Calu3 (cell line): ENCODE data around the gene SIX3. TPM values are rescaled to one million over a fixed set of nuclear protein-coding genes. Genes with fewer than 3 reads are reported as not detected.

Experiments
- BruUV-seq: library from RNA; stranded (reverse); fragments of 400-500 nt; replicated peaks from 2 replicates; lab custom pipeline; 2021; lab: Mats Ljungman, UMichigan
- CTCF ChIA-PET: fragments of 300-600 bp; sonication (Branson Sonifier 250); formaldehyde crosslinking; loops from one replicate; lab custom pipeline; 2022; ENCODE audit warnings: antibody characterized with exemption; lab: Charles Lee
- DNase-seq: peaks from one replicate; pipeline ENCODE4 v3.0.0; 2022
- H3K27ac Mint-ChIP-seq: one replicate; pipeline ENCODE4 v1.8.0; 2022; ENCODE audit warnings: mixed read lengths; ENCODE audit not compliant: unreplicated experiment
- H3K27me3 Mint-ChIP-seq: one replicate; pipeline ENCODE4 v1.8.0; 2022; ENCODE audit warnings: mixed read lengths; ENCODE audit not compliant: unreplicated experiment
- H3K36me3 Mint-ChIP-seq: one replicate; pipeline ENCODE4 v1.8.0; 2022; ENCODE audit warnings: mild to moderate bottlenecking, moderate library complexity, mixed read lengths; ENCODE audit not compliant: insufficient read depth, unreplicated experiment
- H3K4me1 Mint-ChIP-seq: one replicate; pipeline ENCODE4 v1.8.0; 2022; ENCODE audit warnings: mild to moderate bottlenecking, low read depth, mixed read lengths; ENCODE audit not compliant: unreplicated experiment
- H3K4me3 Mint-ChIP-seq: one replicate; pipeline ENCODE4 v1.8.0; 2022; ENCODE audit warnings: mild to moderate bottlenecking, low read depth, moderate library complexity, mixed read lengths; ENCODE audit not compliant: unreplicated experiment
- H3K9me3 Mint-ChIP-seq: one replicate; pipeline ENCODE4 v1.8.0; 2022; ENCODE audit warnings: low read depth, mixed read lengths; ENCODE audit not compliant: unreplicated experiment
- intact Hi-C: fragments of 100-400 bp; cut with micrococcal nuclease; formaldehyde crosslinking; loops from one replicate; pipeline ENCODE4 v1.10.0; 2022; ENCODE audit not compliant: unreplicated experiment
- total RNA-seq: library from RNA; stranded (reverse); gene quantifications from 2 replicates; pipeline ENCODE4 v1.2.3, GENCODE V29; 2022
- TF ChIP-seq, protein P1 (sequence below): fragments of 200-600 bp; IDR thresholded peaks from one replicate; pipeline ENCODE4 v1.8.0; 2022; ENCODE audit warnings: antibody characterized with exemption; ENCODE audit not compliant: unreplicated experiment

Gene SIX3
- total RNA-seq, 1 experiment from 2014 or later = not detected

DNA sequence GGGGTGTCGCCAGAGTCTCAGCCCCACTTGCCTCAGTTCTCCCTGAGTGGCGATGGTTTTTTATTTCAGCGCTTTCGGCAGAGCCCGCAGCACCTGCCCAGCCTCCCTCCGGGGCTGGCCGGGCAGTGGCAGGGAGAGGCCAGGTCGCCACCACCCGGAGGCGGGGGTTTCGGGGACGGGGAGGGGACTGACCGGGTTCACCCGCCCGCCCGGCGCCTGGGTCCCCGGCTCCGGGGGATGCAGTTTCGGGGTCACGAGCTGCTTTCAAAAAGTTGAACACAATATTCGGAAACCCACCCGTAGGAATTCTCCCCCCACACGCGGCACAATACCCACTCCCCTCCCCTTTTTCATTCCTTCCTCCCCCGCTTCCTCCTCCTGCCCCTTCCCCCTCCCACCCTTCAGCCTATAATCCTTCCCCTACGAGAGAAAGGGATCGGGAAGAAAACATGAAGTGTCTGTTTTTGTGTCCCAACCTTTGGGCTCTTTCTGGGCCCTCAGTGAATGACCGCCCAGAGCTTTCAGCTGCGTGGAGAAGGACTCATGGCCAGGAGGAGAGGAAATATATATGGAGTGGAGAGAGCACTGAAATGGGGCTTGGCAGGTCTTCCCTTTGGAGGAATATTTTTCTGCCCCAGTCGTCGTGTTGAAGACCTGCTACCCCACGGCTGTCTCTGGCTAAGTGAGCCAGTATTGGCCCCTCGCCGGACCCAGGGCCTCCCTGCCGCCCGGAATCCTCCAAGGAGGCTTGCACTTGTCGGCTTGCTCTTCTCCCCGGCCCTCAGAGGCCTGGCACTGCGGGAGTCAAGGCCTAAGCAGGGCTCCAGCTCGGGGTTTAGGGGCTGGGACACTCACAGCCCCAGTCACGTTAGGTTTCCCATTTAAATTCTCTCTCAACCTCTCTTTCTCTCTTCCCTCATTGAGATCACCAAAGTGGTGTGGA is 2.1 kb upstream of the SIX3 start:
- CTCF ChIA-PET = no interaction called here
- peaks cover 97% of the 10 kb centered on the region for H3K27me3 Mint-ChIP-seq
- TF ChIP-seq, protein P1, sequence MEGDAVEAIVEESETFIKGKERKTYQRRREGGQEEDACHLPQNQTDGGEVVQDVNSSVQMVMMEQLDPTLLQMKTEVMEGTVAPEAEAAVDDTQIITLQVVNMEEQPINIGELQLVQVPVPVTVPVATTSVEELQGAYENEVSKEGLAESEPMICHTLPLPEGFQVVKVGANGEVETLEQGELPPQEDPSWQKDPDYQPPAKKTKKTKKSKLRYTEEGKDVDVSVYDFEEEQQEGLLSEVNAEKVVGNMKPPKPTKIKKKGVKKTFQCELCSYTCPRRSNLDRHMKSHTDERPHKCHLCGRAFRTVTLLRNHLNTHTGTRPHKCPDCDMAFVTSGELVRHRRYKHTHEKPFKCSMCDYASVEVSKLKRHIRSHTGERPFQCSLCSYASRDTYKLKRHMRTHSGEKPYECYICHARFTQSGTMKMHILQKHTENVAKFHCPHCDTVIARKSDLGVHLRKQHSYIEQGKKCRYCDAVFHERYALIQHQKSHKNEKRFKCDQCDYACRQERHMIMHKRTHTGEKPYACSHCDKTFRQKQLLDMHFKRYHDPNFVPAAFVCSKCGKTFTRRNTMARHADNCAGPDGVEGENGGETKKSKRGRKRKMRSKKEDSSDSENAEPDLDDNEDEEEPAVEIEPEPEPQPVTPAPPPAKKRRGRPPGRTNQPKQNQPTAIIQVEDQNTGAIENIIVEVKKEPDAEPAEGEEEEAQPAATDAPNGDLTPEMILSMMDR = no peak
- H3K4me1 Mint-ChIP-seq = peaks cover 22% of the 10 kb centered on the region
- no peak overlapping the region for H3K27ac Mint-ChIP-seq
- BruUV-seq = no TSS peak
- intact Hi-C loops = no loop called here
- H3K36me3 Mint-ChIP-seq = peaks cover 32% of the 10 kb centered on the region
- H3K4me3 Mint-ChIP-seq = peak overlapping the region; percentile 72
- DNase-seq = no peak
- no peaks in the 10 kb centered on the region for H3K9me3 Mint-ChIP-seq

DNA sequence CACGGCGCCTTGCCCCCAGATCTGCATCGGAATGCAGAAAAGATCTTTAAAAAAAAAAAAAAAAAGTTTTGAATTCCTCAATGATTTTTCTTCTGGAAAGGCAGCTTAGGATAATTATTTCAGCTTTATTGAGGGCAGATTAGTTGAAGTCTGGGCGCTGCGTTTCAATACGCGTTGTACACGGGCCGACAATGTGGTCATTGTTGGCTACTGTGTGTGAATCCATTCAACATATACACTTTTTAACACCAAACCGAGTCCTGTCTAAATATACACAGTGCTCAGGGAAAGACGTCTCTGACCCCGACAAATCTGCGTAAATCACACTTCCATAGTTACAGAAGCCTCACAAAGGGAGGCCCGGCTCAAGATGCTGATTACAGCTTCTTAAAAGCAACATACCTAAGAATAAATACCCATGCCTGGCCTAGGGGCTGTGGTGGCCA is 1.4 kb upstream of the SIX3 start:
- no peaks in the 10 kb centered on the region for H3K9me3 Mint-ChIP-seq
- CTCF ChIA-PET = no interaction called here
- TF ChIP-seq, protein P1 = no peak
- intact Hi-C loops = no loop called here
- no TSS peak for BruUV-seq
- H3K4me1 Mint-ChIP-seq = peaks cover 22% of the 10 kb centered on the region
- H3K27me3 Mint-ChIP-seq = peaks cover 97% of the 10 kb centered on the region
- peak overlapping the region; percentile 72 for H3K4me3 Mint-ChIP-seq
- no peak for DNase-seq
- H3K27ac Mint-ChIP-seq = no peak overlapping the region
- H3K36me3 Mint-ChIP-seq = peaks cover 26% of the 10 kb centered on the region

DNA sequence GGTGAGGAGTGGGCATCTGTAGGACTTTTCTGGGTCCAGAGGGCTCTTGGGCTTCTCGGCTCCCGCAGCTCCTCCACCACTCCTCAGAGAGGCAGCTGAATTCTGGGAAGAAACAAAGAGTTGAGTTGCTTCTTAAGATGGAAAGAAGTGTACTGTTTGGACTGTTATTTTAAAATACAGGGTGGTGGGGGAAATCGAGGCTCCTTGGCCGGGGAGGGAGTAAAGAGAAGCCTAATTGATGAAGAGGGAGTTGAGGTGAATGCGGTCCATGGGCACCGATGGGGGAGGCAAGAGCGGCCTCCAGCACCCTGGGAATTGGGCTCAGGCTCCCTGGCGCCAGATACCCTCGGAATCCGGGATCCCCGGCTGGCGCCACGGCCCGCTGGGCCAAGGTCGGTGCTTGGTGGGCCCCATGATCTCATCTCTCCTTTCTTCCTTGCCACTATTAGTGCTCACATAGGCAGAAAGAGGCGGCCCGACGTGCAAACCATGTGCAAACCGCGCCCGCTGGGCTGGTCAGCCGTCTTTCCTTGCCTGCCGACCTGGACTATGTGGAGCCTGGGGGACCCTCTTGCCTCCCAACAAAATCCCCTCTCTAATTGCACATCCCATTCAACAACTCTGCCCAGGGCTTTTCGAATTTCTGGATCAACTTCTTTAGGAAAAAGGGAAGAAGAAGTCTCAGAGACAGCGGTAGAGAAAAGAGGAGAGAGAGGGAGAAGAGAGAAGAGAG is 604 bp upstream of the SIX3 start:
- Mint-ChIP-seq H3K4me3 (peak overlapping the region; percentile 78), H3K9me3 (no peaks in the 10 kb centered on the region), H3K36me3 (peaks cover 26% of the 10 kb centered on the region), H3K27me3 (peaks cover 92% of the 10 kb centered on the region), H3K27ac (no peak overlapping the region), H3K4me1 (peaks cover 15% of the 10 kb centered on the region)
- intact Hi-C loops = no loop called here
- CTCF ChIA-PET = no interaction called here
- no TSS peak for BruUV-seq
- TF ChIP-seq, protein P1 = no peak
- no peak for DNase-seq

DNA sequence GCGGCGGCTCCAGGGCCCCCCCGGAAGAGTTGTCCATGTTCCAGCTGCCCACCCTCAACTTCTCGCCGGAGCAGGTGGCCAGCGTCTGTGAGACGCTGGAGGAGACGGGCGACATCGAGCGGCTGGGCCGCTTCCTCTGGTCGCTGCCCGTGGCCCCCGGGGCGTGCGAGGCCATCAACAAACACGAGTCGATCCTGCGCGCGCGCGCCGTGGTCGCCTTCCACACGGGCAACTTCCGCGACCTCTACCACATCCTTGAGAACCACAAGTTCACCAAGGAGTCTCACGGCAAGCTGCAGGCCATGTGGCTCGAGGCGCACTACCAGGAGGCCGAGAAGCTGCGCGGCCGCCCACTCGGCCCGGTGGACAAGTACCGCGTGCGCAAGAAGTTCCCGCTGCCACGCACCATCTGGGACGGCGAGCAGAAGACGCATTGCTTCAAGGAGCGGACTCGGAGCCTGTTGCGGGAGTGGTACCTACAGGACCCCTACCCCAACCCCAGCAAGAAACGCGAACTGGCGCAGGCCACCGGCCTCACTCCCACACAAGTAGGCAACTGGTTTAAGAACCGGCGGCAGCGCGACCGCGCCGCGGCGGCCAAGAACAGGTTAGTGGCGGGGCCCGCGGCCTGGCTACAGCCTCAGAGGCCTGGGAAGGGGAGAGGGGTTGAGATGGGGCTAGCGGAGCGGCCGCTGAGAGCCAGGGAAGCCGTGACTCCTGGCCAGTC is 965 bp downstream of the SIX3 start:
- intact Hi-C loops = no loop called here
- Mint-ChIP-seq H3K27ac (no peak overlapping the region), H3K27me3 (peaks cover 76% of the 10 kb centered on the region), H3K36me3 (peaks cover 26% of the 10 kb centered on the region), H3K4me1 (peaks cover 15% of the 10 kb centered on the region), H3K4me3 (peak overlapping the region; percentile 78), H3K9me3 (no peaks in the 10 kb centered on the region)
- DNase-seq = no peak
- CTCF ChIA-PET = no interaction called here
- TF ChIP-seq, protein P1 = no peak
- no TSS peak for BruUV-seq
